WERI-Rb-1 (cell line): ENCODE results near the gene PARP15.

Experiments
- DNase-seq: peaks from one replicate; pipeline ENCODE4 v3.0.0-alpha.2; 2020
- H3K27ac ChIP-seq: fragments of 250-450 bp; sonication (Bioruptor Pico); 2 replicates; pipeline ENCODE4 v1.5.1; 2020; ENCODE audit warnings: mild to moderate bottlenecking, moderate library complexity
- H3K27me3 ChIP-seq: fragments of 250-450 bp; sonication (Bioruptor Pico); 2 replicates; pipeline ENCODE4 v1.5.1; 2021; ENCODE audit warnings: mild to moderate bottlenecking, low read depth, moderate library complexity; ENCODE audit not compliant: insufficient read depth, severe bottlenecking
- H3K36me3 ChIP-seq: fragments of 250-450 bp; sonication (Bioruptor Pico); 2 replicates; pipeline ENCODE4 v1.5.1; 2020; ENCODE audit warnings: mild to moderate bottlenecking, moderate library complexity
- H3K4me3 ChIP-seq: 2 replicates; pipeline ENCODE4 v1.5.1; 2011; ENCODE audit warnings: low read depth, mild to moderate bottlenecking, control low read depth, low read length
- H3K9me3 ChIP-seq: fragments of 250-450 bp; sonication (Bioruptor Pico); 2 replicates; pipeline ENCODE4 v1.5.1; 2021; ENCODE audit warnings: mild to moderate bottlenecking, moderate library complexity; ENCODE audit not compliant: severe bottlenecking
- CTCF ChIP-seq: IDR thresholded peaks from 2 replicates; pipeline ENCODE4 v1.5.1; 2011; ENCODE audit warnings: low read depth, mild to moderate bottlenecking, control low read depth, inconsistent platforms, low read length

Gene PARP15

GRCh38 chr3:122609798-122610559 lies 32.5 kb downstream of the PARP15 start:
- Histone ChIP-seq H3K9me3 (no peaks in the 10 kb centered on the region), H3K27me3 (no peaks in the 10 kb centered on the region), H3K36me3 (no peaks in the 10 kb centered on the region), H3K27ac (no peak overlapping the region), H3K4me3 (no peak overlapping the region)
- DNase-seq, result no peak
- TF ChIP-seq CTCF, result no peak

- no peak for TF ChIP-seq CTCF
- Histone ChIP-seq H3K9me3 (no peaks in the 10 kb centered on the region), H3K4me3 (no peak overlapping the region), H3K27me3 (no peaks in the 10 kb centered on the region), H3K36me3 (no peaks in the 10 kb centered on the region), H3K27ac (no peak overlapping the region)
- DNase-seq, result no peak
These were observed 35.2 kb downstream of the PARP15 start for GRCh38 chr3:122612696-122613095.

GRCh38 chr3:122615303-122615702 lies 37.9 kb downstream of the PARP15 start:
- no peaks in the 10 kb centered on the region for H3K36me3 ChIP-seq
- no peak overlapping the region for H3K27ac ChIP-seq
- no peak for TF ChIP-seq CTCF

GRCh38 chr3:122618614-122619013 lies 41.2 kb downstream of the PARP15 start:
- Histone ChIP-seq H3K27me3 (no peaks in the 10 kb centered on the region), H3K9me3 (no peaks in the 10 kb centered on the region), H3K36me3 (no peaks in the 10 kb centered on the region), H3K4me3 (no peak overlapping the region), H3K27ac (no peak overlapping the region)
- DNase-seq, result no peak
- TF ChIP-seq CTCF, result peak; percentile 13; the same call in 1 of the 2 replicates

More at GRCh38 chr3:122615303-122615702, 37.9 kb downstream of the PARP15 start:
- no peak overlapping the region for H3K4me3 ChIP-seq
- H3K9me3 ChIP-seq, result no peaks in the 10 kb centered on the region
- no peaks in the 10 kb centered on the region for H3K27me3 ChIP-seq
- DNase-seq, result no peak

- Histone ChIP-seq H3K9me3 (no peaks in the 10 kb centered on the region), H3K27ac (no peak overlapping the region), H3K4me3 (no peak overlapping the region), H3K36me3 (no peaks in the 10 kb centered on the region), H3K27me3 (no peaks in the 10 kb centered on the region)
- no peak for DNase-seq
- TF ChIP-seq CTCF, result no peak
These were observed 41.6 kb downstream of the PARP15 start for GRCh38 chr3:122619040-122619439.

- no peak for DNase-seq
- no peaks in the 10 kb centered on the region for H3K36me3 ChIP-seq
- H3K27ac ChIP-seq, result no peak overlapping the region
- TF ChIP-seq CTCF, result no peak
- no peak overlapping the region for H3K4me3 ChIP-seq
- no peaks in the 10 kb centered on the region for H3K27me3 ChIP-seq
- no peaks in the 10 kb centered on the region for H3K9me3 ChIP-seq
These were observed 42.9 kb downstream of the PARP15 start for GRCh38 chr3:122620399-122620798.
